Measurements from ENCODE around the gene PROSER3.

The PROSER3 gene

DNA sequence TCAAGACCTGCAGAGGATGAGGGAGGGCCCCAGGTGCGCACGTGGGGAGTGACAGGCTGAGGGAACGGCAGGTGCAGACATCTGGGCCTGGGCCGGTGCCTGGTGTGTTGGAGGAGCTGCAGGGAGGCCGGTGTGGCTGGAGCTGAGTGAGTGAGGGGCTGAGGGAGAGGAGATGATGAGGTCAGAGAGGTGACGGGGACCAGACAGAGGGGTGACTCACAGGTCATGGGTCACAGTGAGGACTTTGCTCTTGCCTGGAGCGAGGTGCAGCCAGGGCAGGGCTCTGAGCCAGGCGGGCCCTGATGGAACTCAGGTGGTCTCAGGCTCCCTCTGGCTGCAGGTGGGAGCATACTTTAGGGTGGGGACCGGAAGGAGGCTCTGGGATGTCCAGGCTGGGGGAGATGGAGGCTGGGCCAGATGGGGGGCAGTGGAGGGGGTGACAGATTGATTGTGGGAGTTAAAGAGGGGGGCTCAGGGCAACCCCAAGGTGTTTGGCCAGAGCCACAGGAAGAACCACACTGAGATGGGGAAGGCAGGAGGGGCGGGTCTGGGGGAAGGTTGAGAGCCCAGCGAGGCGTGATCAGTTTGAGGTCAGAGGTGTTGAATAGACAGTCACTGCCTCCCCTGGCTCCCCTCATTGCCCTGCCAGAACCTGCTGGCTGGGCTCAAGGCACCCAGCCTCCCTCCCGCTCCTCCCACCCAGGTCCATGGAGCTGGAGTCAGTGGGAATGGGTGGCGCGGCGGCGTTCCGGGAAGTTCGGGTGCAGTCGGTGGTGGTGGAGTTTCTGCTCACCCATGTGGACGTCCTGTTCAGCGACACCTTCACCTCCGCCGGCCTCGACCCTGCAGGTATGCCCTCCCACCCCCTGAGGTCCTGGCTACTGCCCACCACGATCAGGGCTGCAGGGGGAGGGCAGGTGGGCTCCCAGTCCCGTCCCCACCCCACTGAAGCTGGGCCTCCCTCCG is 25.8 kb downstream of the PROSER3 start:
- H3K27me3 ChIP-seq (ENCODE audit: insufficient read depth, poor library complexity, severe bottlenecking): no peaks in the 10 kb centered on the region
- TF ChIP-seq REST (IDR thresholded peaks at IDR 0.05; ENCODE audit: insufficient replicate concordance, low read depth) (no peak), POLR2AphosphoS5 (IDR thresholded peaks at IDR 0.05; ENCODE audit: low read depth) (no peak), SPI1 (IDR thresholded peaks at IDR 0.05; ENCODE audit: borderline replicate concordance, low read depth) (no peak), GABPA (IDR thresholded peaks at IDR 0.05; ENCODE audit: low read depth) (no peak)
- TF ChIP-seq, protein P1, sequence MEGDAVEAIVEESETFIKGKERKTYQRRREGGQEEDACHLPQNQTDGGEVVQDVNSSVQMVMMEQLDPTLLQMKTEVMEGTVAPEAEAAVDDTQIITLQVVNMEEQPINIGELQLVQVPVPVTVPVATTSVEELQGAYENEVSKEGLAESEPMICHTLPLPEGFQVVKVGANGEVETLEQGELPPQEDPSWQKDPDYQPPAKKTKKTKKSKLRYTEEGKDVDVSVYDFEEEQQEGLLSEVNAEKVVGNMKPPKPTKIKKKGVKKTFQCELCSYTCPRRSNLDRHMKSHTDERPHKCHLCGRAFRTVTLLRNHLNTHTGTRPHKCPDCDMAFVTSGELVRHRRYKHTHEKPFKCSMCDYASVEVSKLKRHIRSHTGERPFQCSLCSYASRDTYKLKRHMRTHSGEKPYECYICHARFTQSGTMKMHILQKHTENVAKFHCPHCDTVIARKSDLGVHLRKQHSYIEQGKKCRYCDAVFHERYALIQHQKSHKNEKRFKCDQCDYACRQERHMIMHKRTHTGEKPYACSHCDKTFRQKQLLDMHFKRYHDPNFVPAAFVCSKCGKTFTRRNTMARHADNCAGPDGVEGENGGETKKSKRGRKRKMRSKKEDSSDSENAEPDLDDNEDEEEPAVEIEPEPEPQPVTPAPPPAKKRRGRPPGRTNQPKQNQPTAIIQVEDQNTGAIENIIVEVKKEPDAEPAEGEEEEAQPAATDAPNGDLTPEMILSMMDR (IDR thresholded peaks at IDR 0.05; ENCODE audit: insufficient read depth, low read length): no peak
- H3K27ac ChIP-seq (replicated peaks): no peak overlapping the region
- DNase-seq (ENCODE audit: low read depth in 1 of 2, low spot score in 1 of 2): no peak
- no peak overlapping the region for H3K4me3 ChIP-seq (replicated peaks; ENCODE audit: insufficient read depth, low read length)

DNA sequence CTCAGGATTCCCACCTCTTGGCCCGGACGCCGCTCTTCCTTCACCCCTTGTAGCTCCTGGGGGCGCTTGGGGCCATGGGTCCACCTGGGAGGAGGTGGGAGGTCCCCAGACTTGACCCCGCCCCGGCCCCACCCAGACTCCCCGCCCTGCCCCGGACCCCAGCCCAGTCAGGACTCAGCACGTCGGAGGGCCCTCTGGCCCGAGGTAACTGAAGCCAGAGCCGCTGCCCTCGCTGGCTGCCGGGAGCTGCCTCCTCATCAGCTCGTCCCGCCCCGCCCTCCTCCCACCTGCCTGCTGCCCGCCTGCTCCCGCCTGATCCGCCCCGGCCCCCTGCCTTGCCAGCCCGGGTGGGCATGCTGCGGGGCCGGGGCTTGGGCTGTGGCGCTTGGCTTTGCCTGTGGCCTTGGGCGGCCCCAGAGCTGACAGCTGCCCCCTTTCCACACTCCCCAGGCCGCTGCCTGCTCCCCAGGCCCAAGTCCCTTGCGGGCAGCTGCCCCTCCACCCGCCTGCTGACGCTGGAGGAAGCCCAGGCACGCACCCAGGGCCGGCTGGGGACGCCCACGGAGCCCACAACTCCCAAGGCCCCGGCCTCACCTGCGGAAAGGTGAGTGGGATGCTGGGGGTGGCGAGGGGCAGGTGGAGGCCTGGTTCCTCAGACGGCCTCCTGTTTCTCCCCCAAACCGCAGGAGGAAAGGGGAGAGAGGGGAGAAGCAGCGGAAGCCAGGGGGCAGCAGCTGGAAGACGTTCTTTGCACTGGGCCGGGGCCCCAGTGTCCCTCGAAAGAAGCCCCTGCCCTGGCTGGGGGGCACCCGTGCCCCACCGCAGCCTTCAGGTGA is 26.7 kb downstream of the PROSER3 start:
- no peak for DNase-seq (ENCODE audit: low read depth in 1 of 2, low spot score in 1 of 2)
- TF ChIP-seq SPI1 (IDR thresholded peaks at IDR 0.05; ENCODE audit: borderline replicate concordance, low read depth) (no peak), GABPA (IDR thresholded peaks at IDR 0.05; ENCODE audit: low read depth) (no peak), REST (IDR thresholded peaks at IDR 0.05; ENCODE audit: insufficient replicate concordance, low read depth) (no peak), POLR2AphosphoS5 (IDR thresholded peaks at IDR 0.05; ENCODE audit: low read depth) (no peak)
- TF ChIP-seq, protein P1 (IDR thresholded peaks at IDR 0.05; ENCODE audit: insufficient read depth, low read length): no peak
- Histone ChIP-seq H3K27me3 (ENCODE audit: insufficient read depth, poor library complexity, severe bottlenecking) (no peaks in the 10 kb centered on the region), H3K4me3 (replicated peaks; ENCODE audit: insufficient read depth, low read length) (no peak overlapping the region), H3K27ac (replicated peaks) (no peak overlapping the region)

GRCh38 chr19:35785339-35785627 is 27.3 kb downstream of the PROSER3 start:
- Histone ChIP-seq H3K27me3 (ENCODE audit: insufficient read depth, poor library complexity, severe bottlenecking) (no peaks in the 10 kb centered on the region), H3K4me3 (replicated peaks; ENCODE audit: insufficient read depth, low read length) (no peak overlapping the region), H3K27ac (replicated peaks) (no peak overlapping the region)
- TF ChIP-seq POLR2AphosphoS5 (IDR thresholded peaks at IDR 0.05; ENCODE audit: low read depth): no peak
- TF ChIP-seq, protein P1 (IDR thresholded peaks at IDR 0.05; ENCODE audit: insufficient read depth, low read length): no peak
- TF ChIP-seq SPI1 (IDR thresholded peaks at IDR 0.05; ENCODE audit: borderline replicate concordance, low read depth): no peak
- TF ChIP-seq REST (IDR thresholded peaks at IDR 0.05; ENCODE audit: insufficient replicate concordance, low read depth): no peak
- TF ChIP-seq GABPA (IDR thresholded peaks at IDR 0.05; ENCODE audit: low read depth): no peak
- DNase-seq (ENCODE audit: low read depth in 1 of 2, low spot score in 1 of 2): no peak
